CD4-positive, alpha-beta T cell treated with Interleukin-21 for 1 hour (primary cell): ENCODE measurements around the gene AS3MT.

Experiments used
- DNase-seq: peaks from one replicate; pipeline ENCODE4 v3.0.0-alpha.2; 2020

AS3MT gene

DNA sequence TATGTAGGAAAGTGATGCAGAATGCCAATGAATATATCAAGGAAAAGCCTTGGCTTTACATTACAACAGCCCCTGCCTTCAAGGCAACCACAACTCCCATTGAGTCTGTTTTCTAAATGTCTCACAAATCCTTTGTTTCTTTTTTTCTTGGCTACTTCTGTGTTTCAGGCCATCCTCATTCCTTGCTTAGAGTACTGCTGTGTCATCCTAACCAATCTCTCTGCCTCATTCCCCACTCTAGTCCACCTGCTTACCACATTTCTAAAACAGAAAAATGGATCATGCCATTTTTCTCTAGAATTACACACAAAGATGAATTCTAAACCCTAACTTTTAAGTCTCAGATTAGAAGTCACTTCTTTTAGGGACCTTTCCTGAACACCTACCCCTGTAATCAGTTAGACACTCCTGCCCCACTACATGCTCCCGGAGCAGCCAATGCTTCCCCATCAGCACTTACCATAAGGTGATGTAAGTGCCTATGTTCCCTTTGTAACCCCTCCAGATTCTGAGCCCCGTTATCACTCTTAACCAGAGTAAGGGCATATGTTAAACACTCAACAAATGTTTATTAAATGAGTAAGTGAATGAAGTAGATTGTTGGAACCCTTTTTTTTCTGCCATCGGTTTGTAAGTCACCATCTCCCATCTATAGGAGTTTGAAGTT lies 12.4 kb upstream of the AS3MT start:
- DNase-seq = no peak

DNA sequence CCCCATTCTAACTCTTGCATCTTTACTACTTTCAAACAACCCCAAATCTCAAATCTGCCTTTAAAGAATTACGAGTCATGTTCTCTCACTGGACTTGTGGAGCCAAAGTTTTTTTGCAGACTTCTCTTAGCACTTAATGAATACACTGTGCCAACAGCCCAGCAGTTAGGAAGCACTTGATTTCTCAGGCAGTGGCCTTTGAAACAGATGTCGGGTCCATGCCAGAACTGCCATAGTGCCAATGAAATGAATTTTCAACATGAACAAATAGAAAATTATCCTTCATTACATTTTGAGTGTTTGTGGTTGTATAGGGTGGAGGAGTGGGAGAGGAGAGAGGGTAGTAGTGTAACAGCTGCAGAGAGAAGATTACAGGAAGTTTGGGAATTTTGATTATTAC lies 9.4 kb upstream of the AS3MT start:
- DNase-seq = no peak

DNA sequence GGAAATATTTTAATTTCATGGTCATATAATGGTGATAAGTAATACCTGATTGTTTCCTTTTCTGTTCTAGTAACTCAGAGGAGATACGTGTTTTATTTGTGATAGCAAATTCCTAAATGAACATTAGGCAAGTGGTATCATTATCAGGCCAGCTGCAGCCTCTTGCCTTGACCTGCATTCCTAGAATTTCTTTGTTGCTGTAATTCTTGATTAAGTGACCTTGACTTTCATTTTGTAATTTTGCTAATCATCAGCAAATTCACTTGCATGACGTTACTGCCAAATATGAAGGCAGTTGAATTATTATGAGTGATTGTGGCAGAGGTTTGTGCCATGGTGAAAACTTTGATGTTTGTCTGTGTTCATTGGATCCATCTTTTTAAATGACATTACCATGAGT lies 5.6 kb upstream of the AS3MT start:
- DNase-seq = no peak

DNA sequence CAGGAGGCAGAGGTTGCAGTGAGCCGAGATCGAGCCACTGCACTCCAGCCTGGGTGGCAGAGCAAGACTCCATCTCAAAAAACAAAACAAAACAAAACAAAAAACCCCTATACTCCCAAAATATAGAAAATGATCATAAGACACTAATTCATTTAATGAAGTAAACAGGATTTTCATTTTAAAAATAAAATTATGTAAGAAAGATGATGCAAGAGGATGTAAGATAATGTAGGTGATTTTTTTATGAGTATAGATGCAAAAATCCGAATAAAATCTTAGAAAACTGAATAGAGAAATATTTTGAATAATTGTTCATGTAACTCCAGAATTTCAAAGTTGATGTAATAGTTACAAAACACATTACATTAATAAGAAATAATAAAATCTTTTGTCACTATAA lies 3.6 kb upstream of the AS3MT start:
- no peak for DNase-seq

DNA sequence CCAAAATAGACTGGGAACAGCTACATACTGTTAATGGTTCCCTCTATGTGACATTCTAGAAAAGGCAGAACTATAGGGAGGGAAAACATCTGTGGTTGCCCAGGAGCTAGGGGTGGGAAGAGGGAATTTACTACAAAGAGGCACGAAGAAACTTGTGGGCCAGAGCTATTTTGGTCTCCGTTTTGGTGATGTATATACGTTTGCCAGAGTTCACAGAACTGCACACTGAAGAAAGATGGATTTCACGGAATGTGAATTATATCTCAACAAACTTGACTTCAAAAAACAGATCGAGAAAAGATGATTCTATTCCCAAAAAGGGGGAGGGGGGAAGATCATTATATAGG lies 386 bp upstream of the AS3MT start:
- DNase-seq = no peak

DNA sequence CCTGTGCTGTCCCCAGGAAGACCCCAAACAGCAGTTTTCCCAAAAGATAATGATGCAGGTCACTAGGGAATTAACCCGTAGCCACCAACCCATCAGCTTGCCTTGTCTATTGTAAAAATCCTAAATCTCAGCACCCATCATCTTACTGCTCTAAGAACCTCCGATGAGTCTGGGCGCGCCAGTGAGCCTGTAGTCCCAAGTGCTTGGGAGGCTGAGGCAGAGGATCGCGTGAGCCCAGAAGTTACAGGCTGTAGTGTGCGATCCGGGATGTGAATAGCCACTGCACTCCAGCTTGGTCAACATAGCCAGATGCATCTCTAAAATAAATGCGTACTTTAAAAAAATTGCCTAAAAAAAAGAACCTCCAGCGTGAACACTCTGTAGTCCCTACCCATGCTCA lies 951 bp downstream of the AS3MT start:
- DNase-seq = no peak

DNA sequence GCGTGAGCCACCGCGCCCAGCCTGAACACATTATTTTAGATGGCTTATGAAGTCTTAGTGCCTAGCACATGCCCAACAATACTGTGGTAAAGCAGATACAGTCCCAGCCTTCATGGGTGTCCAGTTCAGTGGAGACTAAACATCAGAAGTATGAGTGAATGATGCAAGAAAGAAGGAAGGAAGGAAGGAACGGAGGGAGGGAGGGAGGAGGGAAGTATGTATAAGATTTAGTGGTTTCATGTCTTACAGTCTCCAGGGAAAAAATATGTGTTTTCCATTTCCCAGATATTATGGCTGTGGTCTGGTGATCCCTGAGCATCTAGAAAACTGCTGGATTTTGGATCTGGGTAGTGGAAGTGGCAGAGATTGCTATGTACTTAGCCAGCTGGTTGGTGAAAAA lies 2.9 kb downstream of the AS3MT start:
- no peak for DNase-seq

DNA sequence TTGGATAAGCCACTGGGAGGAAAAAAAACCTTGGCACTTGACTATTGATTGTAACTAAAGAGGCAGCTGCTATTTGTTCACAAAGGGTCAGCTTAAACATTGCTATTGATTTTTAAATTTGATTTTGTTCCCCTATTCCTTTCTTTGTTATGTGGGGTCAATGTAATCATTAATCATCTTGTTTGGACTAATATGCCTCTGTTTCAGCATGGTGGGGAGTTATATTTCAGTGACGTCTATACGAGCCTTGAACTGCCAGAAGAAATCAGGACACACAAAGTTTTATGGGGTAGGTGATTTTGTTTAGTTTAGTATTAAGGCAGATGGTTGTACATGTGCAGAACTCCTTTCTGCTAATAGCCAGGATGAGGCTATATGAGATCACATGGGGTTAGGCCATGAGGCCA lies 7.5 kb downstream of the AS3MT start:
- DNase-seq = no peak

DNA sequence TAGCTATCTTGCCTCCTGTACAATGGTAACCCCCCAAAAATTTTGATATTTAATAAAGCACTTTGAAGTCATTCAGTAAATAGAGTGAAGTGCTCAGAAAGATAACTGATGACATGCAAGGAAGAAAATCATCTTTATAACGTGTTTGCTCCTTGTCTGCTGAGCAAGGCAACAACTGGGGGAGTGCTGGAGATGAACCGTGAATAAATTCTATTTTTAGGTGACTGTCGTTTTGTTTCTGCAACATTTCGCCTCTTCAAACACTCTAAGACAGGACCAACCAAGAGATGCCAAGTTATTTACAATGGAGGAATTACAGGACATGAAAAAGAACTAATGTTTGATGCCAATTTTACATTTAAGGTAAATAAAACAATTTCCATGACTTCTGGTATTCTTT lies 9.4 kb downstream of the AS3MT start:
- no peak for DNase-seq

DNA sequence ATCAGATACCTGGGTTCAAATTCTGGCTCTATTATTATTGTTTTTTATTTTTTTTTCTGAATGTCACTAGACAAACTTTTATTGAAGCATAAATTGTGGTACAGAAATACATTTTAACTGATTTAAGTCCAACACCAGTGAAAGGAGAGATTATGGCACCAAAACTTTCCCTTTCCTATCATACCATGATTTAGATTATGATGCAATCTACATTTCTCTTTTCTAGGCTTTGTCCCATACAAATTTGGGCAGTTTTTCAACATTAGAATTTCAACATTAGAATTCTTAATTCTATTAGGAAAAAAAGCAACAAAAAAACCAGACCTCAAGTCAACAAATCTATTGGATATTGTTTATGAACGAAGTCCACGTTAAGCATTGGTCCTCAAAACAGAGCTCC lies 11.0 kb downstream of the AS3MT start:
- no peak for DNase-seq

DNA sequence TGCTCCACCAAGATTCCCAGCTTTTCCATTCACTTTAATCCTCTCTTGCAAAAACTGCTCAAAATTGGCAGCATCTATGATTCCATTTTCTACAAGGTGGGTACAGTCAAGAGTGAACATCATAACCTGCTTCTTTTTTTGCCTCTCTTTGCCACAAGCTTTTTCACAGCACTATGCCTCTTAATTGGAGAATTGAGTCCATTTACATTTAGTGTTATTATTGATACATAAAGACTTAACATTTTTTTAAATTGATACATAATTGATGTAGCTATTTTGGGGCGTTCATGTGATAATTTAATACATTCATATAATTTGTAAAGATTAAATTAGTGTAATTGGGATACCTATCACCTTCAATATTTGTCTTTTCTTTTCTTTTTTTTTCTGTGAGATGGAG lies 18.8 kb downstream of the AS3MT start:
- no peak for DNase-seq

DNA sequence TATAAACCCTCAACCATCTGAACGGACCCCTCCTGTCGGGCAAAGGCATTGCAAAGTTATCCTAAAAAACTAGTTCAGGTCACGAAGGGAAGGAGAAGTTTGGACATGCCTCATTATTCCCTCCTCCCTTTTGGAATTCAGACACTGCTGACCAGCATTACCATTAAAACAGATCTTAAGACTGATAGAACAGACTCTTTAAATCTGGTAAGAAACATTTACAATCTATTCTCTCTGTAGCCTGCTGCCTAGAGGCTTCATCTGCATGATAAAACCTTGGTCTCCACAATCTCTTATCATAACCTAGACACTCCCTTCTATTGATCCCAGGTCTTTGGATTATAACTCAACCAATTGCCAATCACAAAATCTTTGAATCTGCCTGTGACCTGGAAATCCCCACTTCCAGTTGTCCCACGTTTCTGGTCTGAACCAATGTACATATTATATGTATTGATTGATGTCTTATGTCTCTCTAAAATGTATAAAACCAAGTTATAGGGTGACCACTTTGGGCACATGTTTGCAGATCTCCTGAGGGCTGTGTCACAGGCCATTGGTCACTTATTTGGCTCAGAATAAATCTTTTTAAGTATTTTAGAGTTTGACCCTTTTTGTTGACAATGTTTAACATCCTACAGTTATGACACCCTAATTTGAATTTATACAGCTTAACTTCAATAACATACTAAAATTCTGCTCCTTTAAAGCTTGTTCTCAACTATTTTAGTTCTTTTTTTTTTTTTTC lies 25.4 kb downstream of the AS3MT start:
- DNase-seq = no peak

DNA sequence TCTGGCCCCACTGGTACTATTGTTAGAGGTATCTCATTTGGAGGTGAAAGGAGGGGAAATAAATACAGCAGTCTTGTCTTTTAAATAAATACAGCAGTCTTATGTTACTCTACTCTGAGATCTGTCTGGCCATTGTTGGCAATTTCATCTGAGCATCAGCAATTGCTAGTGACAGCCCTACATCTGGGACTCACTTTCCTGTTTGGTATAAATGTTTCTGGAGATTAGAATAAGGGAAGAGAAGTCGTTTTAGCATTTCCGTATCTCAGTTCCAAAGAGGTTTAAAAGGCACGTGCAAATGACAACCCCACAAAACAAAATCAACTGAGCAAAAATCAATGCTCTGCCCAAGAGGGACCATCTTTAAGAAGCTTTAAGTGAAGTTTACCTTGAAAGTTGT lies 30.7 kb downstream of the AS3MT start:
- DNase-seq = no peak

DNA sequence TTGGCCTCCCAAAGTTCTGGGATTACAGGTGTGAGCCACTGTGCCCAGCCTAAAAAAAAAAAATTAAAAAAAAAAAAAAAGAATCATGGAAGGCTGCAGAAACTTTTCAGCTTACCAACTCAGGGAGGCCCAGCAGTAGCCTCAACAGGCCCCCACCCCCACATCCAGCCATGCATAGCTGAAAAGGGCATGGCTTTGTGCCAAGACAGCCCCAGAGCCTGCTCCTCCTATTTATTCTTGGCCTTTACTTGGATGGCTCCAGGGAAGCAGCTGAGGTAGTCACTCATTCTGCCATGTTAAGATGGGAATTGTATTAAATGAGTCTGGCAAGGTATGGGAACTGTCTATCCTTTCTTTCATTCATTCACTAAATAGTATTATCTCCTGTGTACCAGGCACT lies 35.1 kb downstream of the AS3MT start:
- DNase-seq = no peak

DNA sequence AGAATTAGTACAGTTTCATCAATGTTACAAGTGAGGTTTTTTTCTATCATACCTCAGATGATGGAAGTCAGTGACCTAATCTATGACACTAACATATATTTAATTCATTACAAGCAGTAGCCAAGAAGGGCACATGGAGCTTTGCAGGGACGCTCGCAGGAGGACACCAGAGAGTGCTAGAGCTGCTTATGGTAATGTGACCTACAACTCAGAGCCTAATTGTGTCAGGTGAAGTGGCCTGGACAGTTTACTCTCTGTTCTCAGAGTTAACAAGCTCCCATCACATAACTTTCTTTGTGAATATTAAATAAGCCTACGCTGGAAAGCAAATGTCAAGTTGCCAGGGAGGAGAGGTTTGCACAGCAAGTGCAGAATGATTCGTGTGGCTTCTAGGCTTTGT lies 37.2 kb downstream of the AS3MT start:
- no peak for DNase-seq

DNA sequence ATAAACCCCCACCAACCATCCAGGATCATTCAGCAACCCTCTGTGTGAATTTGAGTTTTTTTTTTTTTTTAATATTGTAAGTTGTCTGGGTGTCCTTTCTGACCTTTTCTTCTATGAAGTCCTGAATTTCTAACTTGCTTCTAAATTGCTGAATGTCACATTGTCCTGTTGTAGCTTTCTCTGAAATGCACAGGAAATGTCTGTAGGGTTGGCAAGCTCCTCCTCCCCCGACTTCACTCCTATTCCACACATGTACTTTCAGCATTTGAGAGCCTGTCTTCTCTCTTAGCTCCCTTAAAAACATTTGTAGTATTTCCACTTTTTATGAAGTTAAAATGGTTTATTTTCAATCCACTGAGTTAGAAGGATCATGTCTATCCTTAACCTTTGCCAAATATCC lies 45.5 kb downstream of the AS3MT start:
- DNase-seq = no peak

DNA sequence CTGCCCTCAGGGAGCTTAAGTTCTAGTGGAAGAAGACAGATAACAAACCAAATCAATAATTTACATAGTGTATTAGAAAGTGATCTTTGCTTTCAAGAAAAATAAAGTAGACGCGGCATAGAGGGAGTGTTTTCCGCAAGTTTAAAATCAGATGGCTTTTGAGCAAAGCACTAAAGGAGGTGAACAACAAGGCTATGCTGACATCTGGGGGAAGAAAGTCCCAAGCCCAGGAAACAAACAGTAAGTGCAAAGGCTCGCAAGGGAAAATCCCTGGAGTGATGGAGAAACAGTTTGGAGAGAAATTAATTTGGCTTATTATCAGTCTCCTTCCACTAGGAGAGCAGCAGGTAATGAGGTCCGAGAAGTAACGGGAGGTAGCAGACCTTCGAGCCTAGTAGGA lies 46.9 kb downstream of the AS3MT start:
- DNase-seq = no peak

DNA sequence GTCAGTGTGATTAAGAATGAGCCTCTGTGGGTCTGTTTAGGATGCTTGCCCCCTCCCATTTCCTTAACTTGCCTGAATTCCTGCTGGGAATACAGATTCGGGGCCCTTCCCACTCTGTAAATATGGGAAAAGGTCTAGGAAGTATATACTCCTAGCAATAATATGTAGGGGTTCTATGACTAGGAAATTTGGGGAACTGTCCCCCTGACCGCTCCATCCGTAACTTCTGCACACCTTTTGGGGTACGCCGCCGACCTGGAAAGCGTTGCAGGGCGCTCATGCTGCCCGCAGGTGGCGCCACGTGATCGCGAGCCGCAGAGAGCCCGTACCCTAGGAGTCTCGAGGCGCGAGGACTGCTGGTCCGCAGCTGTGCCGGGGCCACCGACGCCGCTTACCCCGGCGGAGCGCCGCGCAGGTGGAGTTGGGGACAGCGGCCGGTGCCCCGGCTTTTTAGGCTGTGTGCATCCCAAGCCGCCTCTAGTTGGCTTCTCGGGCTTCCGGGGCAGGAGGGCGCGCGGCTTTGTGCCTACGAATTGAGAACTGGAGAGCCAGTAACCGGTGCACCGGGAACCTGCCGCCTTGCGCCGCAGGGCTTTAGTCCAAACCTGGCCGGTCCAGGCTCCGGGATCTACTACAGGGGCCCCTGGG lies 48.2 kb downstream of the AS3MT start:
- DNase-seq = peak; percentile 84

DNA sequence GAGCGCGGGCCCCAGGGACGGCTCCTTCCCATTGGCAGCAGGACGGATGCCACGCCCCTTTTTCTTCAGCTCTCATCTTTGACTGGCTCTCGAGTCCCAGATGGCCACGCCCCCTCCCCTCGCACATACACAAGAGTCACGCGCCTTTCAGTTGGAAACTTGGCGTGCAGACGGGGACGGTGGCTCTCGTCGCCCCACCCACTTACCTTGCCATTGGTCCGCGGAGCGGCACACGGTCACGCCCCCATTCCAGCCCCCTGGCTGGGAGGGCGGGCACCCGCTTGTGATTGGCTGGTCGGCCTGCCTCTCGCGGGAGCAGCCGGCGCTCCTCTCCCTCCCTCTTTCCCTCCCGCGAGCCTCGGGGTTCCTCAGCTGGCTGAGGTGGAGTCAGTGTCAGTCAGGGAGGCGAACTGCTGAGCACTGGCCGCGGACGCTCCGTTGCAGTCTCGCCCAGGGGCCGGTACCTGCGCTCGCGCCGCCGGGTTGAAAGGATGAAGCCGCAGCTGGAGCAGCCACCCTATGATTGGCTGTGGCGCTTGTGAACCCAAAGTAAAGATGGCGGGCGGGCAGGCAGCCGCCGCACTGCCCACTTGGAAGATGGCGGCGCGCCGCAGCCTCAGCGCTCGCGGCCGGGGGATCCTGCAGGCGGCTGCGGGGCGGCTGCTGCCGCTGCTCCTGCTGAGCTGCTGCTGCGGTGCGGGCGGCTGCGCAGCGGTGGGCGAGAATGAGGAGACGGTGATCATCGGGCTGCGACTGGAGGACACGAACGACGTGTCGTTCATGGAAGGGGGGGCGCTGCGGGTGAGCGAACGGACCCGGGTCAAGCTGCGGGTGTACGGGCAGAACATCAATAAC lies 48.9 kb downstream of the AS3MT start, which contains the start of gene CNNM2:
Gene CNNM2 (plus strand): TSS at position 333 of the 855 bp plus-strand sequence. CDS start 187 bp downstream, at position 520.
- DNase-seq = peak; percentile 100

DNA sequence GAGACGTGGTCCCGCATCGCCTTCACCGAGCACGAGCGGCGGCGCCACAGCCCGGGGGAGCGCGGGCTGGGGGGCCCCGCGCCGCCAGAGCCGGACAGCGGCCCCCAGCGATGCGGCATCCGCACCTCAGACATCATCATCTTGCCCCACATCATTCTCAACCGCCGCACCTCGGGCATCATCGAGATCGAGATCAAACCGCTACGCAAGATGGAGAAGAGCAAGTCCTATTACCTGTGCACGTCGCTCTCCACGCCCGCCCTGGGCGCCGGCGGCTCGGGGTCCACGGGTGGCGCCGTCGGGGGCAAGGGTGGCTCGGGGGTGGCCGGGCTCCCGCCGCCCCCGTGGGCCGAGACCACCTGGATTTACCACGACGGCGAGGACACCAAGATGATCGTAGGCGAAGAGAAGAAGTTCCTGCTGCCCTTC lies 49.6 kb downstream of the AS3MT start:
- peak; percentile 8 for DNase-seq

DNA sequence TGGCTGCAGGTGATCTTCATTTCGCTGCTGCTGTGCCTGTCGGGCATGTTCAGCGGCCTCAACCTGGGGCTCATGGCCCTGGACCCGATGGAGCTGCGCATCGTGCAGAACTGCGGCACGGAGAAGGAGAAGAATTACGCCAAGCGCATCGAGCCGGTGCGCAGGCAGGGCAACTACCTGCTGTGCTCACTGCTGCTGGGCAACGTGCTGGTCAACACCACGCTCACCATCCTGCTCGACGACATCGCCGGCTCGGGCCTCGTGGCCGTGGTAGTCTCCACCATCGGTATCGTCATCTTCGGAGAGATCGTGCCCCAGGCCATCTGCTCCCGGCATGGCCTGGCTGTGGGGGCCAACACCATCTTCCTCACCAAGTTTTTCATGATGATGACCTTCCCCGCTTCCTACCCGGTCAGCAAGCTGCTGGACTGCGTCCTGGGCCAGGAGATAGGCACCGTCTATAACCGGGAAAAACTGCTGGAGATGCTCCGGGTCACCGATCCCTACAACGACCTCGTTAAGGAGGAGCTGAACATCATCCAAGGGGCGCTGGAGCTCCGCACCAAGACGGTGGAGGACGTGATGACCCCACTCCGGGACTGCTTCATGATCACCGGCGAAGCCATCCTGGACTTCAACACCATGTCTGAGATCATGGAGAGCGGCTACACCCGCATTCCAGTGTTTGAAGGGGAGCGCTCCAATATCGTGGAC lies 50.1 kb downstream of the AS3MT start:
- DNase-seq = no peak

DNA sequence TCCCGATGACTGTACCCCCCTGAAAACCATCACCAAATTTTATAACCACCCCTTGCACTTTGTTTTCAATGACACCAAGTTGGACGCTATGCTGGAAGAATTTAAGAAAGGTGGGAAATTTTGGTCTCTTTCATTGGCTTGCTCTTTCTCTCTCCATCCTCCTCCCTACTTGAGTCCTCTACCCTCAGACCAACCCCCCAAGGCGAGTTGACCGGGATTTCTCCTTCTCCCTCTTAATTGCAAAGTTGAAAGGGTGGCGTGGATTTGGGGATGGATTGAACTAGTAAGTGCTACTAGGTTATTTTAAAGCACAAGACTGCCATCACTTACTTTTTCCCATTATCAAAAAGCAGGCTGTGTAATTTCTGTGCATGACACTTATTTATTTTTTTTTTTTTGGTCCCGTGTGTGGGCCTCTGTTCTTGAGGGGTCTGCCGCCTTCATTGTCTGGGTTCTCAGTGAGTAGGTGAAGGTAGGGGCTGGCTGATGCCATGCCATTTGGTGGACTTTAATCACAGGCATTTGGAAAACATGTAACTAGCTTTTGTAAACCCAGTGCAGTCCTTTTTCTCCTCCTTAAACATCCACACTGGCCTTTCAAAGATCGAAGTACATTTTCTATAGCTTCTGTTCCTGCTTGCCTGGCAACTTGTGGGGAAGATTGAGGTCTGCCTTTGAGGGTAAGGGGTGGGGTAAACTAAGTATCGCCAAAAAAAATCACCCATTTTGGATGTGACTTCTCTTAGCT lies 50.9 kb downstream of the AS3MT start:
- no peak for DNase-seq
